CD4-positive, alpha-beta T cell (primary cell): Measurements from ENCODE around the gene ABCA13. TPM values are rescaled to one million over a fixed set of nuclear protein-coding genes. Genes with fewer than 3 reads are reported as not detected.

ENCODE experiments used
- ATAC-seq: fragments of 200-7000 bp; cut with Tn5 transposase; one replicate; pipeline ENCODE4 v1.10.0; 2022; ENCODE audit warnings: mild to moderate bottlenecking; ENCODE audit not compliant: poor library complexity
- CTCF ChIA-PET: fragments of 350-600 bp; sonication (Branson Sonifier 250); formaldehyde crosslinking; loops from one replicate; lab custom pipeline; 2021; ENCODE audit warnings: antibody characterized with exemption, inconsistent platforms; lab: Charles Lee
- POLR2A ChIA-PET: fragments of 350-600 bp; sonication (Branson Sonifier 250); formaldehyde crosslinking; loops from one replicate; lab custom pipeline; 2021; ENCODE audit warnings: antibody characterized with exemption, inconsistent platforms; lab: Charles Lee
- DNase-seq, 14 experiments: peaks; one replicate each; pipeline ENCODE4 v3.0.0-alpha.2; 2013 to 2020; ENCODE audit warnings: mixed read lengths in 2 of 14
- H3K27ac ChIP-seq, 2 donors: one replicate each; pipeline versions ENCODE4 v1.5.1 to v1.7.0; 2013; ENCODE audit warnings: low read length in 2 of 2, low read depth in 1 of 2, mild to moderate bottlenecking in 1 of 2
- H3K27me3 ChIP-seq, 2 experiments: 1 replicate in 1 of 2; 2 replicates in 1 of 2; pipeline versions ENCODE4 v1.6.1 to v1.7.0; 2013; ENCODE audit warnings: low read length in 2 of 2, control low read depth in 1 of 2, mild to moderate bottlenecking in 1 of 2, moderate library complexity in 1 of 2; ENCODE audit not compliant: insufficient read depth in 2 of 2, control insufficient read depth in 1 of 2
- H3K36me3 ChIP-seq: one replicate; pipeline ENCODE4 v1.6.1; 2013; ENCODE audit warnings: low read length, control low read depth; ENCODE audit not compliant: insufficient read depth
- H3K4me1 ChIP-seq: one replicate; pipeline ENCODE4 v1.6.1; 2013; ENCODE audit warnings: low read length, control low read depth; ENCODE audit not compliant: insufficient read depth
- H3K4me3 ChIP-seq: one replicate; pipeline ENCODE4 v1.5.1; 2013; ENCODE audit warnings: mild to moderate bottlenecking, low read length, moderate library complexity
- H3K9me3 ChIP-seq, 2 experiments: 1 replicate in 1 of 2; 2 replicates in 1 of 2; pipeline versions ENCODE4 v1.6.1 to v1.7.0; 2013; ENCODE audit warnings: low read length in 2 of 2, mild to moderate bottlenecking in 2 of 2, control low read depth in 1 of 2, moderate library complexity in 1 of 2; ENCODE audit not compliant: control insufficient read depth in 1 of 2, insufficient read depth in 1 of 2
- H3K27ac Mint-ChIP-seq: one replicate; pipeline ENCODE4 v1.8.0; 2020; ENCODE audit warnings: mixed read lengths
- H3K27me3 Mint-ChIP-seq: one replicate; pipeline ENCODE4 v1.8.0; 2021; ENCODE audit warnings: mixed read lengths
- H3K36me3 Mint-ChIP-seq: one replicate; pipeline ENCODE4 v1.8.0; 2021; ENCODE audit warnings: low read depth, mixed read lengths
- H3K4me1 Mint-ChIP-seq: one replicate; pipeline ENCODE4 v1.8.0; 2021; ENCODE audit warnings: low read depth, mixed read lengths
- H3K4me3 Mint-ChIP-seq: one replicate; pipeline ENCODE4 v1.8.0; 2020; ENCODE audit warnings: mild to moderate bottlenecking, mixed read lengths
- H3K9me3 Mint-ChIP-seq: one replicate; pipeline ENCODE4 v1.8.0; 2020; ENCODE audit warnings: mixed read lengths
- CTCF ChIP-seq: fragments of 200-600 bp; IDR thresholded peaks from one replicate; pipeline ENCODE4 v1.8.0; 2022; ENCODE audit warnings: antibody characterized with exemption, mild to moderate bottlenecking
- intact Hi-C, 2 experiments: fragments of 100-400 bp; cut with DNase I in 1 of 2; cut with micrococcal nuclease in 1 of 2; formaldehyde crosslinking; loops; one replicate each; pipeline versions ENCODE4 v1.15.1 to v1.9.0; 2023 to 2025; cut with DNase I, micrococcal nuclease
- total RNA-seq, 174 experiments: library from RNA in 2 of 174; stranded (reverse) in 2 of 174; gene quantifications; one replicate each; pipeline ENCODE4 v1.2.3 and lab custom pipeline; 2021 to 2026

The ABCA13 gene
- total RNA-seq, 2 experiments from 2014 or later: not detected

- CTCF ChIA-PET: no interaction called here
Observed at GRCh38 chr7:48455363-48455762, 284.1 kb downstream of the ABCA13 start.

GRCh38 chr7:48458701-48459524, 287.7 kb downstream of the ABCA13 start:
- Mint-ChIP-seq H3K27ac (no peak overlapping the region), H3K36me3 (no peaks in the 10 kb centered on the region), H3K27me3 (no peaks in the 10 kb centered on the region), H3K4me1 (no peaks in the 10 kb centered on the region), H3K4me3 (no peak overlapping the region), H3K9me3 (no peaks in the 10 kb centered on the region)
- Histone ChIP-seq H3K4me1 (no peaks in the 10 kb centered on the region), H3K27me3 (no peaks in the 10 kb centered on the region), H3K36me3 (no peaks in the 10 kb centered on the region), H3K9me3 (peaks cover 0 to 16% of the 10 kb centered on the region in 2 experiments), H3K27ac (no peak overlapping the region), H3K4me3 (no peak overlapping the region)
- ChIA-PET CTCF (no interaction called here), POLR2A (no interaction called here)
- DNase-seq: no peak
- TF ChIP-seq CTCF: no peak
- intact Hi-C loops: no loop called here
- no peak for ATAC-seq

More at GRCh38 chr7:48455363-48455762, 284.1 kb downstream of the ABCA13 start:
- POLR2A ChIA-PET: no interaction called here
- Histone ChIP-seq H3K4me3 (no peak overlapping the region), H3K36me3 (no peaks in the 10 kb centered on the region), H3K9me3 (peaks cover 0 to 16% of the 10 kb centered on the region in 2 experiments), H3K27ac (no peak overlapping the region), H3K27me3 (no peaks in the 10 kb centered on the region), H3K4me1 (no peaks in the 10 kb centered on the region)
- no peak for TF ChIP-seq CTCF
- DNase-seq (no peak), ATAC-seq (no peak)
- Mint-ChIP-seq H3K9me3 (no peaks in the 10 kb centered on the region), H3K4me3 (no peak overlapping the region), H3K36me3 (no peaks in the 10 kb centered on the region), H3K27me3 (no peaks in the 10 kb centered on the region), H3K4me1 (no peaks in the 10 kb centered on the region), H3K27ac (no peak overlapping the region)
- intact Hi-C loops: no loop called here

GRCh38 chr7:48466713-48467112, 295.5 kb downstream of the ABCA13 start:
- DNase-seq: no peak
- H3K27ac Mint-ChIP-seq: no peak overlapping the region
- Histone ChIP-seq H3K27ac (no peak overlapping the region), H3K36me3 (no peaks in the 10 kb centered on the region), H3K4me1 (no peaks in the 10 kb centered on the region), H3K4me3 (no peak overlapping the region), H3K27me3 (no peaks in the 10 kb centered on the region), H3K9me3 (no peaks in the 10 kb centered on the region)
- intact Hi-C loops: no loop called here
- no peak for TF ChIP-seq CTCF
- CTCF ChIA-PET: no interaction called here
- ATAC-seq: no peak
- no peaks in the 10 kb centered on the region for H3K9me3 Mint-ChIP-seq
- H3K36me3 Mint-ChIP-seq: no peaks in the 10 kb centered on the region
- no peak overlapping the region for H3K4me3 Mint-ChIP-seq
- POLR2A ChIA-PET: no interaction called here
- H3K4me1 Mint-ChIP-seq: no peaks in the 10 kb centered on the region
- no peaks in the 10 kb centered on the region for H3K27me3 Mint-ChIP-seq
